Measurements from ENCODE around the gene CNPY1.

GRCh38 chr7:155517969-155518368, 28.4 kb downstream of the CNPY1 start:
- TF ChIP-seq, protein P1, sequence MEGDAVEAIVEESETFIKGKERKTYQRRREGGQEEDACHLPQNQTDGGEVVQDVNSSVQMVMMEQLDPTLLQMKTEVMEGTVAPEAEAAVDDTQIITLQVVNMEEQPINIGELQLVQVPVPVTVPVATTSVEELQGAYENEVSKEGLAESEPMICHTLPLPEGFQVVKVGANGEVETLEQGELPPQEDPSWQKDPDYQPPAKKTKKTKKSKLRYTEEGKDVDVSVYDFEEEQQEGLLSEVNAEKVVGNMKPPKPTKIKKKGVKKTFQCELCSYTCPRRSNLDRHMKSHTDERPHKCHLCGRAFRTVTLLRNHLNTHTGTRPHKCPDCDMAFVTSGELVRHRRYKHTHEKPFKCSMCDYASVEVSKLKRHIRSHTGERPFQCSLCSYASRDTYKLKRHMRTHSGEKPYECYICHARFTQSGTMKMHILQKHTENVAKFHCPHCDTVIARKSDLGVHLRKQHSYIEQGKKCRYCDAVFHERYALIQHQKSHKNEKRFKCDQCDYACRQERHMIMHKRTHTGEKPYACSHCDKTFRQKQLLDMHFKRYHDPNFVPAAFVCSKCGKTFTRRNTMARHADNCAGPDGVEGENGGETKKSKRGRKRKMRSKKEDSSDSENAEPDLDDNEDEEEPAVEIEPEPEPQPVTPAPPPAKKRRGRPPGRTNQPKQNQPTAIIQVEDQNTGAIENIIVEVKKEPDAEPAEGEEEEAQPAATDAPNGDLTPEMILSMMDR (conservative IDR thresholded peaks at IDR 0.05 in 1 of 2, IDR thresholded peaks at IDR 0.05 in 1 of 2; ENCODE audit: low read depth in 1 of 2, low read length in 2 of 2): no peak
- TF ChIP-seq EZH2 (IDR thresholded peaks at IDR 0.05; ENCODE audit: low read length, missing control alignments): no peak

Data from fibroblast of lung (primary cell).